Sigmoid colon (tissue), 7 donors: ENCODE results near the gene S100A1. TPM values are rescaled to one million over a fixed set of nuclear protein-coding genes. Genes with fewer than 3 reads are reported as not detected.

ENCODE experiments used
- DNase-seq: peaks from one replicate; pipeline ENCODE4 v3.0.0-alpha.2; 2019
- H3K27ac ChIP-seq, 4 donors: fragments of 200-600 bp; sonication (generic); one replicate each; pipeline ENCODE4 v1.5.1; 2016 to 2019; ENCODE audit warnings: mild to moderate bottlenecking in 1 of 4
- H3K27me3 ChIP-seq, 3 donors: fragments of 200-600 bp; sonication (generic); one replicate each; pipeline ENCODE4 v1.5.1; 2019; ENCODE audit warnings: mild to moderate bottlenecking in 1 of 3
- H3K36me3 ChIP-seq, 4 donors: fragments of 200-600 bp; sonication (generic); one replicate each; pipeline ENCODE4 v1.5.1; 2016 to 2019
- H3K4me1 ChIP-seq, 4 donors: fragments of 200-600 bp; sonication (generic); one replicate each; pipeline ENCODE4 v1.5.1; 2017 to 2019
- H3K4me3 ChIP-seq, 4 donors: fragments of 200-600 bp; sonication (generic); one replicate each; pipeline ENCODE4 v1.5.1; 2017 to 2019; ENCODE audit warnings: mild to moderate bottlenecking in 2 of 4, moderate library complexity in 1 of 4
- H3K9me3 ChIP-seq, 4 donors: fragments of 200-600 bp in 3 of 4; sonication (generic) in 3 of 4; one replicate each; pipeline versions ENCODE4 v1.5.1 to v1.6.1; 2013 to 2019
- EP300 ChIP-seq, 4 donors: sonication (generic); formaldehyde crosslinking; IDR thresholded peaks; one replicate each; pipeline ENCODE4 v1.6.1; 2017; ENCODE audit warnings: antibody characterized with exemption in 4 of 4
- POLR2A ChIP-seq, 2 donors: fragments of 450-650 bp; IDR thresholded peaks; one replicate each; pipeline ENCODE4 v1.6.1; 2016; ENCODE audit warnings: antibody characterized with exemption in 2 of 2, mild to moderate bottlenecking in 2 of 2, moderate library complexity in 2 of 2
- POLR2AphosphoS5 ChIP-seq, 4 donors: sonication (generic); formaldehyde crosslinking; IDR thresholded peaks; one replicate each; pipeline ENCODE4 v1.6.1; 2017; ENCODE audit warnings: antibody characterized with exemption in 4 of 4
- WGBS, 2 donors: extraction: QIAGEN DNeasy Blood & Tissue Kit; methylation state at CpG; one replicate each; pipeline ENCODE4 v1.1.7; 2013; 5-methylcytosine and 5-hydroxymethylcytosine counted together
- intact Hi-C: fragments of 100-400 bp; cut with DNase I; formaldehyde crosslinking; loops from one replicate; pipeline ENCODE4 v1.15.1; 2023
- polyA plus RNA-seq, 3 donors: library from polyadenylated mRNA; stranded (reverse); fragments of 200-250 nt; gene quantifications; one replicate each; pipeline ENCODE4 v1.2.3, GENCODE V29; 2013
- total RNA-seq, 4 donors: library from RNA; depleted of rRNA; stranded (reverse); fragments of >200 nt; gene quantifications; one replicate each; pipeline ENCODE4 v1.1.0, GENCODE V29; 2016
- TF ChIP-seq, protein P1 (sequence below), 4 experiments: fragments of 450-650 bp in 3 of 4; fragments of 200-600 bp in 1 of 4; IDR thresholded peaks; one replicate each; pipeline ENCODE4 v1.5.1; 2016 to 2019; ENCODE audit warnings: antibody characterized with exemption in 4 of 4, mild to moderate bottlenecking in 3 of 4, moderate library complexity in 2 of 4
- donor health status: healthy with polysubstance abuse.
- donor health status: Bipolar disorder and iron deficiency.
- donor health status: healthy.

S100A1 gene
- total and polyA plus RNA-seq, 7 donors: 2.3 to 22.2 (median 6.6) TPM

GRCh38 chr1:153649137-153649862, 21.1 kb downstream of the S100A1 start:
- Histone ChIP-seq H3K4me3 (no peak overlapping the region), H3K27me3 (no peaks in the 10 kb centered on the region), H3K4me1 (peaks cover 0 to under 1% (median 0%) of the 10 kb centered on the region in 4 donors), H3K36me3 (peaks cover 9 to 29% (median 20%) of the 10 kb centered on the region in 4 donors), H3K9me3 (no peaks in the 10 kb centered on the region), H3K27ac (no peak overlapping the region)
- intact Hi-C loops: no loop called here
- DNase-seq: no peak
- TF ChIP-seq EP300 (IDR thresholded peaks at IDR 0.05) (no peak), POLR2AphosphoS5 (IDR thresholded peaks at IDR 0.05) (no peak), POLR2A (IDR thresholded peaks at IDR 0.05) (no peak)
- TF ChIP-seq, protein P1, sequence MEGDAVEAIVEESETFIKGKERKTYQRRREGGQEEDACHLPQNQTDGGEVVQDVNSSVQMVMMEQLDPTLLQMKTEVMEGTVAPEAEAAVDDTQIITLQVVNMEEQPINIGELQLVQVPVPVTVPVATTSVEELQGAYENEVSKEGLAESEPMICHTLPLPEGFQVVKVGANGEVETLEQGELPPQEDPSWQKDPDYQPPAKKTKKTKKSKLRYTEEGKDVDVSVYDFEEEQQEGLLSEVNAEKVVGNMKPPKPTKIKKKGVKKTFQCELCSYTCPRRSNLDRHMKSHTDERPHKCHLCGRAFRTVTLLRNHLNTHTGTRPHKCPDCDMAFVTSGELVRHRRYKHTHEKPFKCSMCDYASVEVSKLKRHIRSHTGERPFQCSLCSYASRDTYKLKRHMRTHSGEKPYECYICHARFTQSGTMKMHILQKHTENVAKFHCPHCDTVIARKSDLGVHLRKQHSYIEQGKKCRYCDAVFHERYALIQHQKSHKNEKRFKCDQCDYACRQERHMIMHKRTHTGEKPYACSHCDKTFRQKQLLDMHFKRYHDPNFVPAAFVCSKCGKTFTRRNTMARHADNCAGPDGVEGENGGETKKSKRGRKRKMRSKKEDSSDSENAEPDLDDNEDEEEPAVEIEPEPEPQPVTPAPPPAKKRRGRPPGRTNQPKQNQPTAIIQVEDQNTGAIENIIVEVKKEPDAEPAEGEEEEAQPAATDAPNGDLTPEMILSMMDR (IDR thresholded peaks at IDR 0.05): no peak
- 47 to 52% methylated on average over 3 of the region's 3 CpGs for WGBS, 2 donors

GRCh38 chr1:153649863-153650235, 21.6 kb downstream of the S100A1 start:
- TF ChIP-seq POLR2A (IDR thresholded peaks at IDR 0.05) (no peak), EP300 (IDR thresholded peaks at IDR 0.05) (no peak), POLR2AphosphoS5 (IDR thresholded peaks at IDR 0.05) (no peak)
- TF ChIP-seq, protein P1 (IDR thresholded peaks at IDR 0.05): no peak
- WGBS, 2 donors: 67 to 88% methylated on average over 2 of the region's 2 CpGs
- no peak for DNase-seq

DNA sequence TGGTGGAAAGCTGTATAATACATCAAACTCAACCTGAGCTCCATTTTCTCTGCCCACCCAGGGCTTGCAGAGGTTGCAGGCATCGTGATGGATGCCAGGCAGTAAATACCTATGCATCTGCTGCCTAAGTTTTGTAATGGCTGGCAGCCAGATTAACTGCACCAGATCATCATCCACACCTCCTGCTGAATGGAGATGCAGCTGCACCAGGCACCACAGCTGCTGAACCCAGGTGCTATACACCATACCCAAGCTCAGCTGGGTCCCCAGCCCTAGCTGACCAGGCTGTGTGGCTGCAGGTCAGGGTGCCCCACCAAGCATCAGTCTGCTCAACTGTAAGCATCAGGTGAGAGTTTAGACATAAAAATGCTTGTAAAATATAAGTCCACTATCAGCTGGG, 23.5 kb downstream of the S100A1 start:
- 31 to 72% methylated on average over 1 of the region's 1 CpG for WGBS, 2 donors
- Histone ChIP-seq H3K27me3 (no peaks in the 10 kb centered on the region), H3K27ac (no peak overlapping the region), H3K36me3 (peaks cover 0 to 4% (median 2%) of the 10 kb centered on the region in 4 donors), H3K4me3 (no peak overlapping the region), H3K4me1 (no peaks in the 10 kb centered on the region), H3K9me3 (no peaks in the 10 kb centered on the region)
- intact Hi-C loops: no loop called here
- TF ChIP-seq POLR2AphosphoS5 (IDR thresholded peaks at IDR 0.05) (no peak), POLR2A (IDR thresholded peaks at IDR 0.05) (no peak), EP300 (IDR thresholded peaks at IDR 0.05) (no peak)
- TF ChIP-seq, protein P1 (IDR thresholded peaks at IDR 0.05): no peak
- DNase-seq: peak; percentile 40

More at GRCh38 chr1:153649863-153650235, 21.6 kb downstream of the S100A1 start:
- no peaks in the 10 kb centered on the region for H3K9me3 ChIP-seq
- no peak overlapping the region for H3K4me3 ChIP-seq
- peaks cover 9 to 23% (median 17%) of the 10 kb centered on the region in 4 donors for H3K36me3 ChIP-seq
- H3K27ac ChIP-seq: no peak overlapping the region
- intact Hi-C loops: no loop called here
- no peaks in the 10 kb centered on the region for H3K27me3 ChIP-seq
- no peaks in the 10 kb centered on the region for H3K4me1 ChIP-seq

DNA sequence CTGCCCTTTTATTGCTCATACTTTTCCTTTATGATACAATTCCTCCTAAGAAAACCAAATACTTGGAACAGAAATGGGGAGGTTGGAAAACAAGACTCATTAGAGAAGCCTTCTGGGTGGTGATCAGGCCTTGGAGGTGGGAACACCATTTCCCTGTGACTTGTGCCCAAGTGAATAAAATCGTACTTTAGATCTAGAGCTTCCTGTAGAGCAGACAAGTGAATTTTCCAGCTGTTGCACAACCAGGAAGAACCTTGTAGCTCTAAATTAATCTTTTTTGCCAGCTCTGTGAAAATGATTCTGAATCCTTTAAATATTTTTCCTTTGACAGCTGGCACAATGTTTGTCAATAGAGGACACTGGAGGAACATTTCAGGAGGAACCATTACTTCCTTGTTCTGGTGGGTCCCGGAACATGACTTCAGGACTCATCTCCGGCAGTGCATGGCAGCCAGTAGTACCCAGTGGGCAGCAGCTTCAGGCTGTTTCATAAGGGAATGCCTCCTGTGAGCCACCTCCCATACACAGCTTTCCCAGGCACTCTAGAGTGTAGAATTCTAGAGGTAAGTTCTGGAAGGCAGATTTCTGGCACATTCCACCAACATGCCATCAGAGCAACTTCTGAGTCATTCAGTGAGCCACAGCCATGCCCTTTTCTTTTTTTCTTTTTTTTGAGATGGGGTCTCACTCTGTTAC, 24.7 kb downstream of the S100A1 start:
- TF ChIP-seq EP300 (IDR thresholded peaks at IDR 0.05) (no peak), POLR2AphosphoS5 (IDR thresholded peaks at IDR 0.05) (no peak), POLR2A (IDR thresholded peaks at IDR 0.05) (no peak)
- TF ChIP-seq, protein P1 (IDR thresholded peaks at IDR 0.05): no peak
- H3K9me3 ChIP-seq: no peaks in the 10 kb centered on the region
- H3K4me3 ChIP-seq: no peak overlapping the region
- 33 to 67% methylated on average over 3 of the region's 3 CpGs for WGBS, 2 donors
- H3K27me3 ChIP-seq: no peaks in the 10 kb centered on the region
- peak overlapping the region in 2 of 4 donors; percentile 5 to 51 for H3K27ac ChIP-seq
- peak; percentile 64 for DNase-seq
- intact Hi-C loops: no loop called here
- H3K36me3 ChIP-seq: no peaks in the 10 kb centered on the region
- peaks cover 0 to under 1% (median 0%) of the 10 kb centered on the region in 4 donors for H3K4me1 ChIP-seq
